Measurements from ENCODE around the gene ZNF460. TPM values are rescaled to one million over a fixed set of nuclear protein-coding genes. Genes with fewer than 3 reads are reported as not detected.

The ZNF460 gene
- total RNA-seq, 4 donors from 2014 or later, result 44.3 to 87.9 (median 67.9) TPM

- H3K9me3 ChIP-seq, result no peaks in the 10 kb centered on the region
- no peak for DNase-seq
- H3K36me3 ChIP-seq, result peaks cover 0 to 27% (median 9%) of the 10 kb centered on the region in 3 donors
- H3K4me1 ChIP-seq, result peaks cover 6 to 26% (median 17%) of the 10 kb centered on the region in 3 donors
- peak overlapping the region; percentile 92 to 98 (median 97) for H3K27ac ChIP-seq
- intact Hi-C loops (cut with DNase I), result no loop called here
- 12 to 14% methylated on average over 7 of the region's 7 CpGs for WGBS, 2 donors
- peak overlapping the region; percentile 89 to 99 (median 96) for H3K4me3 ChIP-seq
- TF ChIP-seq POLR2A (IDR thresholded peaks at IDR 0.05), result no peak
- no peak for TF ChIP-seq CTCF (IDR thresholded peaks at IDR 0.05)
- no peaks in the 10 kb centered on the region for H3K27me3 ChIP-seq
Observed at GRCh38 chr19:57241176-57241575, 39.1 kb upstream of the ZNF460 start.

GRCh38 chr19:57242821-57243220 is 37.5 kb upstream of the ZNF460 start:
- no peak for DNase-seq
- no peak for TF ChIP-seq CTCF (IDR thresholded peaks at IDR 0.05)
- no peak for TF ChIP-seq POLR2A (IDR thresholded peaks at IDR 0.05)
- H3K27me3 ChIP-seq, result no peaks in the 10 kb centered on the region
- H3K36me3 ChIP-seq, result peaks cover 0 to 44% (median 14%) of the 10 kb centered on the region in 3 donors
- H3K4me1 ChIP-seq, result peaks cover 6 to 26% (median 17%) of the 10 kb centered on the region in 3 donors
- H3K27ac ChIP-seq, result no peak overlapping the region
- no peak overlapping the region for H3K4me3 ChIP-seq
- intact Hi-C loops (cut with DNase I), result no loop called here
- no peaks in the 10 kb centered on the region for H3K9me3 ChIP-seq
- WGBS, 2 donors, result 88 to 92% methylated on average over 5 of the region's 5 CpGs

- Histone ChIP-seq H3K4me1 (peaks cover 6 to 26% (median 17%) of the 10 kb centered on the region in 3 donors), H3K27ac (no peak overlapping the region), H3K9me3 (no peaks in the 10 kb centered on the region), H3K4me3 (no peak overlapping the region), H3K36me3 (peaks cover 7 to 61% (median 16%) of the 10 kb centered on the region in 3 donors), H3K27me3 (no peaks in the 10 kb centered on the region)
- intact Hi-C loops (cut with DNase I), result no loop called here
- 91 to 95% methylated on average over 5 of the region's 5 CpGs for WGBS, 2 donors
- TF ChIP-seq CTCF (IDR thresholded peaks at IDR 0.05) (no peak), POLR2A (IDR thresholded peaks at IDR 0.05) (no peak)
- no peak for DNase-seq
Observed at GRCh38 chr19:57244513-57244912, 35.8 kb upstream of the ZNF460 start.

- no peak for DNase-seq
- no peak overlapping the region for H3K27ac ChIP-seq
- no peaks in the 10 kb centered on the region for H3K27me3 ChIP-seq
- peaks cover 9 to 65% (median 16%) of the 10 kb centered on the region in 3 donors for H3K36me3 ChIP-seq
- H3K4me3 ChIP-seq, result no peak overlapping the region
- no peak for TF ChIP-seq CTCF (IDR thresholded peaks at IDR 0.05)
- no peak for TF ChIP-seq POLR2A (IDR thresholded peaks at IDR 0.05)
- peaks cover 6 to 21% (median 17%) of the 10 kb centered on the region in 3 donors for H3K4me1 ChIP-seq
- intact Hi-C loops (cut with DNase I), result no loop called here
- WGBS, 2 donors, result 86 to 100% methylated on average over 2 to 4 of the region's 5 CpGs
- no peaks in the 10 kb centered on the region for H3K9me3 ChIP-seq
Observed at GRCh38 chr19:57245066-57245465, 35.2 kb upstream of the ZNF460 start.

GRCh38 chr19:57245959-57246358 is 34.3 kb upstream of the ZNF460 start:
- intact Hi-C loops (cut with DNase I), result no loop called here
- Histone ChIP-seq H3K36me3 (peaks cover 14 to 74% (median 16%) of the 10 kb centered on the region in 3 donors), H3K27ac (no peak overlapping the region), H3K27me3 (no peaks in the 10 kb centered on the region), H3K4me1 (peaks cover 6 to 19% (median 17%) of the 10 kb centered on the region in 3 donors), H3K4me3 (no peak overlapping the region), H3K9me3 (no peaks in the 10 kb centered on the region)
- WGBS, 2 donors, result 77 to 88% methylated on average over 6 of the region's 6 CpGs
- no peak for DNase-seq
- TF ChIP-seq POLR2A (IDR thresholded peaks at IDR 0.05) (no peak), CTCF (IDR thresholded peaks at IDR 0.05) (no peak)
